Cardiac fibroblast (primary cell): Measurements from ENCODE around the gene EFR3B.

ENCODE experiments used
- DNase-seq, 2 donors: peaks; one replicate each; pipeline versions ENCODE4 v3.0.0 to v3.0.0-alpha.2; 2010; ENCODE audit warnings: low read depth in 2 of 2
- H3K4me3 ChIP-seq, 2 donors: replicated peaks in 1 of 2; 1 replicate in 1 of 2; 2 replicates in 1 of 2; pipeline ENCODE4 v1.5.1; 2011; ENCODE audit warnings: low read depth in 2 of 2, low read length in 2 of 2, mild to moderate bottlenecking in 2 of 2, moderate library complexity in 1 of 2
- CTCF ChIP-seq: IDR thresholded peaks from one replicate; pipeline ENCODE4 v1.5.1; 2011; ENCODE audit warnings: low read depth, mild to moderate bottlenecking, low read length, inconsistent platforms

Gene EFR3B

GRCh38 chr2:25187729-25188350, 146.0 kb downstream of the EFR3B start:
- DNase-seq = no peak
- no peak for TF ChIP-seq CTCF
- no peak overlapping the region for H3K4me3 ChIP-seq

GRCh38 chr2:25188405-25188804, 146.5 kb downstream of the EFR3B start:
- H3K4me3 ChIP-seq = no peak overlapping the region
- no peak for DNase-seq
- TF ChIP-seq CTCF = no peak

- no peak for TF ChIP-seq CTCF
These were observed 148.7 kb downstream of the EFR3B start for GRCh38 chr2:25190536-25190935.

GRCh38 chr2:25194576-25195122, 152.8 kb downstream of the EFR3B start:
- DNase-seq = no peak
- TF ChIP-seq CTCF = no peak
- H3K4me3 ChIP-seq = no peak overlapping the region

More at GRCh38 chr2:25190536-25190935, 148.7 kb downstream of the EFR3B start:
- no peak for DNase-seq
- H3K4me3 ChIP-seq = no peak overlapping the region

GRCh38 chr2:25197336-25198208, 155.7 kb downstream of the EFR3B start:
- DNase-seq = no peak
- H3K4me3 ChIP-seq = no peak overlapping the region
- no peak for TF ChIP-seq CTCF

- TF ChIP-seq CTCF = no peak
- no peak overlapping the region for H3K4me3 ChIP-seq
- no peak for DNase-seq
These were observed 156.3 kb downstream of the EFR3B start for GRCh38 chr2:25198209-25198525.
